Measurements from ENCODE around the gene POU2F3.

Gene POU2F3

DNA sequence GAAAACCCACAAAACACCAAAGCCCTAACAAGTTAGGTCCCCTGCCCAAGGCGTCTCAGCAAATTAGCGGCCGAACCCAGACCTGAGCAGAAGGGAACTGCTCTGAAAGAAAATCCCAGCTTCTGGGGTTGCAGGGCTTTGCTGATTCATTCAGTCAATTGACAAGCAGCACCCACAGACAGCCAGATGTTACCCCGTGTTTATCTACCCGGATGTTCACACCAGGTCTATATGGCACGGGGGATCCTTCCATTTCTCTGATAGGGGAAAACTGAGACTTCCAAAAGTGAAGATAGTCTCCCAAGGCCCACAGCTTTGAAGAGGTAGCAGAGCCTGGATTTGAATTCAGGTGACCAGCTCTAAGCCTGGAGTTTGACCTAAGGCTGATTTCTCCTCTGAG lies 43.1 kb upstream of the POU2F3 start:
- Histone ChIP-seq H3K27me3 (peaks cover 0 to 33% of the 10 kb centered on the region in 2 donors), H3K27ac (no peak overlapping the region), H3K9me3 (no peaks in the 10 kb centered on the region), H3K4me1 (no peaks in the 10 kb centered on the region), H3K36me3 (no peaks in the 10 kb centered on the region), H3K4me3 (no peak overlapping the region)
- intact Hi-C loops (cut with DNase I; ENCODE audit: low total_unique reads), result no loop called here
- no peak for TF ChIP-seq CTCF (IDR thresholded peaks at IDR 0.05)
- DNase-seq, result no peak

- DNase-seq, result no peak
- TF ChIP-seq CTCF (IDR thresholded peaks at IDR 0.05), result no peak
Observed at GRCh38 chr11:120197251-120197891, 42.6 kb upstream of the POU2F3 start.

DNA sequence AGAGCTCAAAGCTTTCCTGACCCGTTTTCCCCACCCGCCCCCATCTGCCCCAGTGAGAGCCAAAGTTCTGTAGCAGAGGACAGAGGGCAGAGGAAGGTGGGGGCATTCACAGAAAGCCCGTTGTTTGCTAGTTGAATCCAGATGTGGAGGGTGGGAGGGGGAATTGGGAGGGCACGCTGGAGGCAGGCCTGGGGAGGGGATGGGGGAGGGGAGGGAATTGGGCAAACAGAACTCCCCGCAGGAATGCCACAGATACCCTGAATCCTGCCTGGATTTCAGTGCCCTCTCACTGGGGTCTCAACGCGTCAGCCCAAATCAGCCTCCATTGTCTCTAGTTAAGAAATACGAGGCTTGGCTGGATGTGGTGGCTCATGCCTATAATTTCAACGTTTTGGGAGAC lies 42.0 kb upstream of the POU2F3 start:
- Histone ChIP-seq H3K27ac (no peak overlapping the region), H3K27me3 (peaks cover 0 to 28% of the 10 kb centered on the region in 2 donors), H3K4me1 (no peaks in the 10 kb centered on the region)

More at GRCh38 chr11:120197251-120197891, 42.6 kb upstream of the POU2F3 start:
- peaks cover 0 to 28% of the 10 kb centered on the region in 2 donors for H3K27me3 ChIP-seq
- H3K36me3 ChIP-seq, result no peaks in the 10 kb centered on the region
- H3K27ac ChIP-seq, result no peak overlapping the region
- H3K4me3 ChIP-seq, result no peak overlapping the region
- H3K9me3 ChIP-seq, result no peaks in the 10 kb centered on the region
- no peaks in the 10 kb centered on the region for H3K4me1 ChIP-seq
- intact Hi-C loops (cut with DNase I; ENCODE audit: low total_unique reads), result no loop called here

DNA sequence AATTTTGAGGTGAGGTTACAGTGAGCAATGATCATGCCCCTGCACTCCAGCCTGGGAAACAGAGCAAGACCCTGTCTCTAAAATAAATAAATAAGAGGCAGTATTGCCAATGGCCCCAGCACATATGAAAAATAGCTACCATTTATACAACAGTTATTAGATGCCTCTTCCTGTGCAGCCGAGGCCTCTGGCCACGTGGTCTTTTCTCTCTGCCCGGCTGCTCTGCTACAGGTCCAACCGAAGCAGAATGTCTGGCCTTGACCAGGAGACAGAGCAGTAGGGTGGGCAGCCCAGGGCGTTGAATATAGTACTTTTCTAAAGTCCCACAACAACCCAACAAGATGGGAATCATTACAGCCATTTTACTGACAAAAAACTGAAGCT lies 41.5 kb upstream of the POU2F3 start:
- intact Hi-C loops (cut with DNase I; ENCODE audit: low total_unique reads), result no loop called here
- no peak for TF ChIP-seq CTCF (IDR thresholded peaks at IDR 0.05)
- no peak for DNase-seq
- Histone ChIP-seq H3K27ac (no peak overlapping the region), H3K36me3 (no peaks in the 10 kb centered on the region), H3K4me1 (no peaks in the 10 kb centered on the region), H3K9me3 (no peaks in the 10 kb centered on the region), H3K4me3 (no peak overlapping the region), H3K27me3 (peaks cover 0 to 28% of the 10 kb centered on the region in 2 donors)

More for the DNA sequence above, 42.0 kb upstream of the POU2F3 start:
- no peak for DNase-seq
- no peak for TF ChIP-seq CTCF (IDR thresholded peaks at IDR 0.05)
- no peaks in the 10 kb centered on the region for H3K9me3 ChIP-seq
- H3K4me3 ChIP-seq, result no peak overlapping the region
- intact Hi-C loops (cut with DNase I; ENCODE audit: low total_unique reads), result no loop called here
- H3K36me3 ChIP-seq, result no peaks in the 10 kb centered on the region

DNA sequence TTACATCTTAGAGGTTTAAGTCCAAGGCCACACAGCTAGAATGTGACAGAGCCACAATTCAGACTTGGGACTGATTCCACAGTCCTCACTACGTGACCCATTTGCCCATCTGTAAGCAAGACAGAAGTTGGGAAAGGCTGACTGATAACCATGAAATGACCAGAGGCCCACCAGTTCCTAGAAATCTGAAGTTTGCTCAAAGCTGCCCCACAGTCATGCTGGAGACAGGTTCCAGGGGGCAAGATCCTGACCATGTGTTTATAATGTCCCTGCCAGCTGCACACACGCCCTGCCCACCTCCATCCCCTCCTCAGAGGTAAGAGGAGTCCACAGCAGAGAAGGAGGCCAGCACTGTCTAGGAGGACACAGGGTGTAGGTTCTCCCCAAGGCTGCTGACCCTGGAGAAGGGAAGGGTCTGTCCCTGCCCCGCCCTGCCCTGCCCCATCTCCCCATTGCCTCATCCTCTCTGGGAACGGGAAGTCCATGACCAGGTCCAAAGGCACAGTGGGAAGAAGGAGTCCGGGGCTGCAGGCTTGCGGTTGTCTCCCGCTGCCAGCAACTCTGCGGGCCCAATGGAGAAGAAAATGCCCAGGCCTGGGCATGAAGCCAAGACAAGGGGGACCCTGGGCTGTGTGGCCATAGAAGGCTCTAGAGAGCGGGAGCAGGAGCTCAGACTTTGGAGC lies 41.0 kb upstream of the POU2F3 start:
- Histone ChIP-seq H3K36me3 (no peaks in the 10 kb centered on the region), H3K27me3 (peaks cover 0 to 28% of the 10 kb centered on the region in 2 donors), H3K4me3 (no peak overlapping the region), H3K4me1 (no peaks in the 10 kb centered on the region), H3K9me3 (no peaks in the 10 kb centered on the region), H3K27ac (no peak overlapping the region)
- DNase-seq, result no peak
- intact Hi-C loops (cut with DNase I; ENCODE audit: low total_unique reads), result no loop called here
- TF ChIP-seq CTCF (IDR thresholded peaks at IDR 0.05), result no peak

Measured in tibial artery (tissue), 4 donors.